SK-N-SH (cell line): ENCODE measurements around the gene HAUS2. TPM values are rescaled to one million over a fixed set of nuclear protein-coding genes. Genes with fewer than 3 reads are reported as not detected.

Source experiments
- CTCF ChIA-PET: fragments of 300-600, 350-600 bp; formaldehyde crosslinking; extraction: SDS; loops from one replicate; lab custom pipeline; 2021; lab: Yijun Ruan, JAX
- POLR2A ChIA-PET: fragments of 350-600 bp; sonication (Branson Sonifier 250); formaldehyde crosslinking; extraction: SDS; loops from one replicate; lab custom pipeline; 2020; ENCODE audit warnings: antibody characterized with exemption, inconsistent platforms; lab: Yijun Ruan, JAX
- DNase-seq: peaks from one replicate; pipeline ENCODE4 v3.0.0; 2012
- H2AFZ ChIP-seq: fragments of 200-600 bp; sonication (generic); 2 replicates; pipeline ENCODE4 v1.8.1; 2016; ENCODE audit warnings: antibody characterized with exemption, mild to moderate bottlenecking, low read depth
- H3F3A ChIP-seq: fragments of 200-600 bp; sonication (generic); replicated peaks from 2 replicates; pipeline ENCODE3; 2016; ENCODE audit warnings: antibody characterized with exemption, mild to moderate bottlenecking; ENCODE audit not compliant: insufficient read depth
- H3K27ac ChIP-seq, 2 experiments: fragments of 200-500 bp in 1 of 2; fragments of 200-600 bp in 1 of 2; sonication (Bioruptor generic) in 1 of 2; sonication (generic), shearing (Covaris generic) in 1 of 2; 2 replicates each; pipeline versions ENCODE4 v1.5.1 to v1.6.1; 2014 to 2016; ENCODE audit warnings: low read depth in 2 of 2, inconsistent platforms in 1 of 2, low read length in 1 of 2, mild to moderate bottlenecking in 1 of 2, mixed read lengths in 1 of 2
- H3K27me3 ChIP-seq: fragments of 200-600 bp; sonication (generic), shearing (Covaris generic); 2 replicates; pipeline ENCODE4 v1.6.1; 2016; ENCODE audit warnings: mixed run types; ENCODE audit not compliant: insufficient read depth
- H3K36me3 ChIP-seq, 2 experiments: fragments of 200-500 bp in 1 of 2; fragments of 200-600 bp in 1 of 2; sonication (Bioruptor generic) in 1 of 2; sonication (generic) in 1 of 2; replicated peaks in 1 of 2; 2 replicates each; pipeline versions ENCODE3 to v1.5.1; 2014 to 2016; ENCODE audit warnings: low read length in 1 of 2, mild to moderate bottlenecking in 1 of 2; ENCODE audit not compliant: insufficient read depth in 2 of 2, control insufficient read depth in 1 of 2
- H3K4me1 ChIP-seq, 2 experiments: fragments of 200-500 bp in 1 of 2; fragments of 200-600 bp in 1 of 2; sonication (Bioruptor generic) in 1 of 2; sonication (generic), shearing (Covaris generic) in 1 of 2; 2 replicates each; pipeline versions ENCODE4 v1.5.1 to v1.6.1; 2014 to 2016; ENCODE audit warnings: low read depth in 1 of 2, low read length in 1 of 2, mixed run types in 1 of 2; ENCODE audit not compliant: insufficient read depth in 2 of 2, control insufficient read depth in 1 of 2
- H3K4me2 ChIP-seq: fragments of 200-600 bp; sonication (generic), shearing (Covaris generic); 2 replicates; pipeline ENCODE4 v1.6.1; 2017; ENCODE audit warnings: mixed run types
- H3K4me3 ChIP-seq, 2 experiments: fragments of 200-500 bp in 1 of 2; fragments of 200-600 bp in 1 of 2; sonication (Bioruptor generic) in 1 of 2; sonication (generic), shearing (Covaris generic) in 1 of 2; 2 replicates each; pipeline versions ENCODE4 v1.5.1 to v1.8.1; 2014 to 2016; ENCODE audit warnings: low read depth in 2 of 2, inconsistent platforms in 1 of 2, low read length in 1 of 2, mild to moderate bottlenecking in 1 of 2, mixed read lengths in 1 of 2, moderate library complexity in 1 of 2
- H3K79me2 ChIP-seq: fragments of 200-600 bp; sonication (generic); 2 replicates; pipeline ENCODE4 v1.8.1; 2017; ENCODE audit warnings: mild to moderate bottlenecking; ENCODE audit not compliant: insufficient read depth
- H3K9ac ChIP-seq: fragments of 200-600 bp; sonication (generic); 2 replicates; pipeline ENCODE4 v1.6.1; 2017; ENCODE audit warnings: mixed run types
- H3K9me2 ChIP-seq: fragments of 200-600 bp; sonication (generic); 2 replicates; pipeline ENCODE4 v1.6.1; 2017; ENCODE audit warnings: mixed run types
- H3K9me3 ChIP-seq: fragments of 200-600 bp; sonication (generic); 2 replicates; pipeline ENCODE4 v1.6.1; 2017; ENCODE audit warnings: mixed run types, mild to moderate bottlenecking, moderate library complexity
- H4K20me1 ChIP-seq: fragments of 200-600 bp; sonication (generic); 2 replicates; pipeline ENCODE4 v1.6.1; 2017; ENCODE audit warnings: mild to moderate bottlenecking, mixed run types; ENCODE audit not compliant: insufficient read depth
- EP300 ChIP-seq, 2 experiments: IDR thresholded peaks; 2 replicates each; pipeline versions ENCODE4 v1.4.0 to v1.6.1; 2012; ENCODE audit warnings: borderline replicate concordance in 1 of 2, low read depth in 1 of 2, low read length in 1 of 2
- FOSL2 ChIP-seq: IDR thresholded peaks from 2 replicates; pipeline ENCODE4 v1.4.0; 2012; ENCODE audit warnings: low read depth, mild to moderate bottlenecking, moderate library complexity, borderline replicate concordance
- FOXJ3 ChIP-seq: sonication (generic); formaldehyde crosslinking; IDR thresholded peaks from 2 replicates; pipeline ENCODE4 v1.5.1; 2020; ENCODE audit warnings: mild to moderate bottlenecking, missing genetic modification reagents
- GATA2 ChIP-seq: sonication (generic); formaldehyde crosslinking; IDR thresholded peaks from 2 replicates; pipeline ENCODE4 v1.5.0; 2020; ENCODE audit warnings: mild to moderate bottlenecking, missing genetic modification reagents
- NFIC ChIP-seq: IDR thresholded peaks from 2 replicates; pipeline ENCODE4 v1.4.0; 2012; ENCODE audit warnings: borderline replicate concordance
- RAD21 ChIP-seq: IDR thresholded peaks from 2 replicates; pipeline ENCODE4 v1.6.1; 2012; ENCODE audit warnings: mild to moderate bottlenecking, low read length
- RFX5 ChIP-seq: IDR thresholded peaks from 2 replicates; pipeline ENCODE4 v1.6.1; 2012; ENCODE audit warnings: mild to moderate bottlenecking, improper control_type of control experiment, low read length
- WGBS: methylation state at CpG from one replicate; pipeline ENCODE4 v1.1.6; 2017; ENCODE audit warnings: low lambda C conversion rate; 5-methylcytosine and 5-hydroxymethylcytosine counted together
- polyA plus RNA-seq, 3 experiments: library from polyadenylated mRNA; depleted of rRNA; stranded (reverse); fragments of >200 nt; gene quantifications; 2 replicates each; pipeline ENCODE4 v1.2.3, GENCODE V29; 2012
- TF ChIP-seq, protein P1 (sequence below): fragments of 150-350 bp; IDR thresholded peaks from 2 replicates; pipeline ENCODE4 v1.6.1; 2016; ENCODE audit warnings: mild to moderate bottlenecking, low read depth, low read length
- TF ChIP-seq, protein P2 (sequence below): fragments of 200-600 bp; sonication (generic); IDR thresholded peaks from 2 replicates; pipeline ENCODE4 v1.6.1; 2017; ENCODE audit warnings: antibody characterized with exemption, mild to moderate bottlenecking, moderate library complexity
- TF ChIP-seq, protein P3 (sequence below): fragments of 150-350 bp; IDR thresholded peaks from 2 replicates; pipeline ENCODE4 v1.6.1; 2017; ENCODE audit warnings: antibody characterized with exemption, low read length, low read depth, borderline replicate concordance

Gene HAUS2
- polyA plus RNA-seq, 1 of the 3 experiments (the other 2 are of a cell fraction), result 9.4 TPM

DNA sequence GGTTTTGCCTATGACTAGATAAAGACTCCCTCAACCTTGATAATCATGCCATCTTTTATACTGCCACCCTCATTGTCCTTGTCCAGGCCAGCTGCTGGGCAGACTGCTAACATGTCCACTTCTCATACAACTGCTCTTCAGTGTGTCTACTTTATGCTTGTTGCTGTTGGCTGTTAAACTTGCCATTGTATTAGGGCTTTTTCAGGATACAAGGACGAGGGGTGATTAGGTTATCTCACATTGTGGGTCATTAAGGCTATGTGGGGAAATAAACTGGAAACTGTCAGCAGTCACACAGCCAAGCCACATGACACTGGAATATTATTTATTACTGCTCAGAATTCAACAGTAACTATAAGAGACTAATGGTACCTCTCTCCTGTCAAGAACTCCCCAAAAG is 62.9 kb downstream of the HAUS2 start (continued):
- TF ChIP-seq NFIC (no peak), RAD21 (no peak)
- TF ChIP-seq, protein P1, sequence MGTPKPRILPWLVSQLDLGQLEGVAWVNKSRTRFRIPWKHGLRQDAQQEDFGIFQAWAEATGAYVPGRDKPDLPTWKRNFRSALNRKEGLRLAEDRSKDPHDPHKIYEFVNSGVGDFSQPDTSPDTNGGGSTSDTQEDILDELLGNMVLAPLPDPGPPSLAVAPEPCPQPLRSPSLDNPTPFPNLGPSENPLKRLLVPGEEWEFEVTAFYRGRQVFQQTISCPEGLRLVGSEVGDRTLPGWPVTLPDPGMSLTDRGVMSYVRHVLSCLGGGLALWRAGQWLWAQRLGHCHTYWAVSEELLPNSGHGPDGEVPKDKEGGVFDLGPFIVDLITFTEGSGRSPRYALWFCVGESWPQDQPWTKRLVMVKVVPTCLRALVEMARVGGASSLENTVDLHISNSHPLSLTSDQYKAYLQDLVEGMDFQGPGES, result no peak

DNA sequence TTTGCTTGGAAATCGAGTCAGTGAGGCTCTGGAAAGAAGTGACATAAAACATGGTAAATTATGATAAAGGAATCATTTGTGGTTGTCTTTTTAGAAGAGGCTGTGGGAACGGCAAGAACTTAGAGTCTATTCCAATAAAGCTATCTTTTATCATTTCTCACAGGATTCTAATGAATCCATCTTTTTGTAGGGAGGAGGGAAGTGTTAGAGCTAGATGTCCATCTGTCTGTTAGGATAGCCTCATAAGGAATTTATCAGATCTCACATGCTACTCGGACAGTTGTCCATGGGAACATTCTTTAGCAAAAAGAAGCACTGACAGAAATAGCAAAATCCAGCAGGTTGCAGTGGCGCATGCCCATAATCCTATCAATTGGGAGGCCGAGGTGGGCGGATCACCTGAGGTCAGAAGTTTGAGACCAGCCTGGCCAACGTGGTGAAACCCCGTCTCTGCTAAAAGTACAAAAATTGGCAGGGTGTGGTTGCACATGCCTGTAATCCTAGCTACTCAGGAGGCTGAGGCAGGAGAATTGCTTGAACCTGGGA is 63.8 kb downstream of the HAUS2 start:
- Histone ChIP-seq H3K9ac (no peak overlapping the region), H3K4me1 (peaks cover 3 to 4% of the 10 kb centered on the region in 2 experiments; a peak in 2 of 4 replicates), H2AFZ (no peak overlapping the region), H3K79me2 (no peaks in the 10 kb centered on the region), H3K4me2 (no peak overlapping the region), H3F3A (no peaks in the 10 kb centered on the region), H3K27ac (no peak overlapping the region), H3K4me3 (no peak overlapping the region), H3K27me3 (no peaks in the 10 kb centered on the region), H3K36me3 (no peaks in the 10 kb centered on the region), H3K9me3 (no peaks in the 10 kb centered on the region), H3K9me2 (no peaks in the 10 kb centered on the region), H4K20me1 (no peaks in the 10 kb centered on the region)
- CTCF ChIA-PET, result no interaction called here
- POLR2A ChIA-PET, result no interaction called here
- 90% methylated on average over 5 of the region's 8 CpGs for WGBS
- DNase-seq, result no peak
- TF ChIP-seq, protein P1, result no peak
- TF ChIP-seq, protein P2, sequence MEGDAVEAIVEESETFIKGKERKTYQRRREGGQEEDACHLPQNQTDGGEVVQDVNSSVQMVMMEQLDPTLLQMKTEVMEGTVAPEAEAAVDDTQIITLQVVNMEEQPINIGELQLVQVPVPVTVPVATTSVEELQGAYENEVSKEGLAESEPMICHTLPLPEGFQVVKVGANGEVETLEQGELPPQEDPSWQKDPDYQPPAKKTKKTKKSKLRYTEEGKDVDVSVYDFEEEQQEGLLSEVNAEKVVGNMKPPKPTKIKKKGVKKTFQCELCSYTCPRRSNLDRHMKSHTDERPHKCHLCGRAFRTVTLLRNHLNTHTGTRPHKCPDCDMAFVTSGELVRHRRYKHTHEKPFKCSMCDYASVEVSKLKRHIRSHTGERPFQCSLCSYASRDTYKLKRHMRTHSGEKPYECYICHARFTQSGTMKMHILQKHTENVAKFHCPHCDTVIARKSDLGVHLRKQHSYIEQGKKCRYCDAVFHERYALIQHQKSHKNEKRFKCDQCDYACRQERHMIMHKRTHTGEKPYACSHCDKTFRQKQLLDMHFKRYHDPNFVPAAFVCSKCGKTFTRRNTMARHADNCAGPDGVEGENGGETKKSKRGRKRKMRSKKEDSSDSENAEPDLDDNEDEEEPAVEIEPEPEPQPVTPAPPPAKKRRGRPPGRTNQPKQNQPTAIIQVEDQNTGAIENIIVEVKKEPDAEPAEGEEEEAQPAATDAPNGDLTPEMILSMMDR, result no peak
- no peak for TF ChIP-seq EP300 (IDR thresholded peaks at IDR 0.05; ENCODE audit: borderline replicate concordance in 1 of 2, low read depth in 1 of 2, low read length in 1 of 2)
- TF ChIP-seq, protein P3, sequence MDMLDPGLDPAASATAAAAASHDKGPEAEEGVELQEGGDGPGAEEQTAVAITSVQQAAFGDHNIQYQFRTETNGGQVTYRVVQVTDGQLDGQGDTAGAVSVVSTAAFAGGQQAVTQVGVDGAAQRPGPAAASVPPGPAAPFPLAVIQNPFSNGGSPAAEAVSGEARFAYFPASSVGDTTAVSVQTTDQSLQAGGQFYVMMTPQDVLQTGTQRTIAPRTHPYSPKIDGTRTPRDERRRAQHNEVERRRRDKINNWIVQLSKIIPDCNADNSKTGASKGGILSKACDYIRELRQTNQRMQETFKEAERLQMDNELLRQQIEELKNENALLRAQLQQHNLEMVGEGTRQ, result no peak

DNA sequence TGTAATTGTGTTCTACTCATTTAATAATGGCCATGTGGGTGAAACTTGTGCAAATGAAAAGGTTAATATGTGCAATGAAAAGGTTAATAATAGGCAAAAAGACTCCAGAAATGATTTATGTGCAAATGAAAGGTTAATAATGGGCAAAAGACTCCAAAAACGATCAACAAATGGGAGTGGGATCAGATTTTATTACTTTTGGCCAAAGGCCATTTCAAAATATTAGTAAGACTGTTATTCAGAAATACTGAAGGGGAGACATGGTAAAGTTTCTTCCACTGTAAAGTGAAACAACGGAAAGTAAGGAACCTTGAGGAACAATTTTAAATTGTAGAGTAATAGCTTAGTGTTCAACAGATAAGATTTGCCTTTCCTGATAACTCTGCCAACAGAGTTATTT is 67.5 kb downstream of the HAUS2 start:
- Histone ChIP-seq H2AFZ (no peak overlapping the region), H3K4me2 (no peak overlapping the region), H3K9ac (no peak overlapping the region), H3F3A (no peaks in the 10 kb centered on the region), H3K4me3 (no peak overlapping the region), H4K20me1 (no peaks in the 10 kb centered on the region), H3K27me3 (no peaks in the 10 kb centered on the region), H3K36me3 (peaks cover 0 to 5% of the 10 kb centered on the region in 2 experiments), H3K79me2 (no peaks in the 10 kb centered on the region), H3K27ac (no peak overlapping the region), H3K9me3 (no peaks in the 10 kb centered on the region), H3K9me2 (no peaks in the 10 kb centered on the region), H3K4me1 (no peaks in the 10 kb centered on the region)
- TF ChIP-seq GATA2, result no peak
- TF ChIP-seq FOSL2, result no peak
- no peak for TF ChIP-seq FOXJ3 (CRISPR knock-in tag)
- no peak for TF ChIP-seq RFX5
- ChIA-PET CTCF (interaction anchor here (0.6 to 1.1 kb wide), 2 partner anchors 24 to 68 kb away, joined by 3 to 4 read pairs; partner anchors contain the start of gene LRRC57), POLR2A (interaction anchor here (1.0 kb wide), 1 partner anchor 9 kb away, joined by 3 read pairs; no protein-coding TSS in a partner anchor)
- no peak for DNase-seq
- 68% methylated on average over 2 of the region's 2 CpGs for WGBS
